OCI-LY7 (cell line): ENCODE data around the gene CILP2.

Experiments used
- EZH2phosphoT487 ChIP-seq: fragments of 200-600 bp; sonication (generic); IDR thresholded peaks from 2 replicates; pipeline ENCODE4 v1.6.1; 2018; ENCODE audit warnings: low read depth, borderline replicate concordance, mild to moderate bottlenecking, mixed run types, antibody characterized with exemption, low read length, moderate library complexity, mixed read lengths
- TF ChIP-seq, protein P1 (sequence below): fragments of 200-600 bp; sonication (generic); conservative IDR thresholded peaks from 2 replicates; pipeline ENCODE4 v1.5.1; 2014; ENCODE audit warnings: mild to moderate bottlenecking, antibody characterized with exemption, low read length, moderate library complexity, mixed read lengths

DNA sequence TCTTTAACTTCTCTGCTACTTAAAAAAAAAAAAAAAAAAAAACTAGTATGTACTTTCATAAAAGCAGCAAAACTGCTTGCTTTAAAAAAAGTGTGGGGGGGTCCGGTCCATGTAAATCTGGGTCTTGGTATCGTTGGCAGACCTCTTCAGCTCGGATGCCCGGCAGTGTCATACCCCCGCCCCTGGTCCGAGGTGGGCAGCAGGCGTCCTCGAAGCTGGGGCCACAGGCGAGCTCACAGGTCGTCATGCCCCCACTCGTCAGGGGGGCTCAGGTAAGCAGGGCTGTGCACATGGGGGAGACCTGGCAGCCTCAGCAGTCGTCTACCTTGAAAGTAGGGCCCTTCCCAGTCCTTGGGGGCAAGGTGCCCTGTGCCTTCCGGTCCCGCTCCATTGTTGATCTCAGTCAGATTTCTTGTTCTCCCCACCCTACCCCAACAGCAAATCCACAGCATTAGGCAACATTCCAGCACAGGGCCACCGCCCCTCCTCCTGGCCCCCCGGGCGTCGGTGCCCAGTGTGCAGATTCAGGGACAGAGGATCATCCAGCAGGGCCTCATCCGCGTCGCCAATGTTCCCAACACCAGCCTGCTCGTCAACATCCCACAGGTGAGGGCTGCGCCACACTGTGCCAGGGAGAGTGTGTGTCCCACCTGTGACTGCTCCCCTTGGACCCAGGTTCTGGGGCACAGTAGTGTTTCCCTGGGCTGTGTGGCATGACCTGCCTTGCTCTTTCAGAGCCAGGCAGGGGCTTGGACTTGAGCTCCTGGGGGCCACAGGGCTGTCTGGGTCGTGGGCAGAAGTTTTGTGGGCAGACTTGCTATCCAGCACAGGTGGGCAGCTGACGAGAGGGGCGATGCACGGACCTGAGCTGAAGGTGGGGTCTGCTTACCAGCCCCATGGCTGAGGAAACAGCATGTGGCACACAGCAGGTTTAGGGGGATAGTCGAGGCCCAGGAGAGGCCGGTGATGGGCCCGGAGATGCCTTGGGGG, 42.2 kb upstream of the CILP2 start:
- TF ChIP-seq, protein P1, sequence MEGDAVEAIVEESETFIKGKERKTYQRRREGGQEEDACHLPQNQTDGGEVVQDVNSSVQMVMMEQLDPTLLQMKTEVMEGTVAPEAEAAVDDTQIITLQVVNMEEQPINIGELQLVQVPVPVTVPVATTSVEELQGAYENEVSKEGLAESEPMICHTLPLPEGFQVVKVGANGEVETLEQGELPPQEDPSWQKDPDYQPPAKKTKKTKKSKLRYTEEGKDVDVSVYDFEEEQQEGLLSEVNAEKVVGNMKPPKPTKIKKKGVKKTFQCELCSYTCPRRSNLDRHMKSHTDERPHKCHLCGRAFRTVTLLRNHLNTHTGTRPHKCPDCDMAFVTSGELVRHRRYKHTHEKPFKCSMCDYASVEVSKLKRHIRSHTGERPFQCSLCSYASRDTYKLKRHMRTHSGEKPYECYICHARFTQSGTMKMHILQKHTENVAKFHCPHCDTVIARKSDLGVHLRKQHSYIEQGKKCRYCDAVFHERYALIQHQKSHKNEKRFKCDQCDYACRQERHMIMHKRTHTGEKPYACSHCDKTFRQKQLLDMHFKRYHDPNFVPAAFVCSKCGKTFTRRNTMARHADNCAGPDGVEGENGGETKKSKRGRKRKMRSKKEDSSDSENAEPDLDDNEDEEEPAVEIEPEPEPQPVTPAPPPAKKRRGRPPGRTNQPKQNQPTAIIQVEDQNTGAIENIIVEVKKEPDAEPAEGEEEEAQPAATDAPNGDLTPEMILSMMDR = no peak
- TF ChIP-seq EZH2phosphoT487 = no peak
